Ectodermal cell (in vitro differentiated cells): ENCODE data around the gene ANKUB1.

Source experiments
- H3K27ac ChIP-seq: 2 replicates; pipeline ENCODE4 v1.7.0; 2013; ENCODE audit warnings: mild to moderate bottlenecking, low read depth, low read length; ENCODE audit not compliant: insufficient read depth, poor library complexity, severe bottlenecking
- H3K27me3 ChIP-seq: 2 replicates; pipeline ENCODE4 v1.7.0; 2013; ENCODE audit warnings: mild to moderate bottlenecking, low read length; ENCODE audit not compliant: insufficient read depth, control insufficient read depth, poor library complexity, severe bottlenecking
- H3K36me3 ChIP-seq: one replicate; pipeline ENCODE4 v1.7.0; 2013; ENCODE audit warnings: low read length; ENCODE audit not compliant: control insufficient read depth, insufficient read depth
- H3K4me1 ChIP-seq: one replicate; pipeline ENCODE4 v1.7.0; 2013; ENCODE audit warnings: low read length; ENCODE audit not compliant: control insufficient read depth, insufficient read depth
- H3K4me3 ChIP-seq: 2 replicates; pipeline ENCODE4 v1.7.0; 2013; ENCODE audit warnings: low read depth, low read length, control low read depth; ENCODE audit not compliant: insufficient read depth
- H3K9me3 ChIP-seq: 2 replicates; pipeline ENCODE4 v1.7.0; 2013; ENCODE audit warnings: mild to moderate bottlenecking, low read length, moderate library complexity; ENCODE audit not compliant: control insufficient read depth
- WGBS, 2 experiments: methylation state at CpG; one replicate each; pipeline ENCODE4 v1.1.7; 2013; ENCODE audit warnings: missing lambda C conversion rate in 2 of 2; 5-methylcytosine and 5-hydroxymethylcytosine counted together

ANKUB1 gene

GRCh38 chr3:149716984-149717383 lies 75.4 kb downstream of the ANKUB1 start:
- H3K4me3 ChIP-seq = no peak overlapping the region
- H3K27ac ChIP-seq = no peak overlapping the region
- 85 to 95% methylated on average over 5 to 6 of the region's 6 CpGs for WGBS, 2 experiments
- H3K4me1 ChIP-seq = no peaks in the 10 kb centered on the region
- H3K27me3 ChIP-seq = no peaks in the 10 kb centered on the region
- H3K9me3 ChIP-seq = no peaks in the 10 kb centered on the region
- H3K36me3 ChIP-seq = no peaks in the 10 kb centered on the region

DNA sequence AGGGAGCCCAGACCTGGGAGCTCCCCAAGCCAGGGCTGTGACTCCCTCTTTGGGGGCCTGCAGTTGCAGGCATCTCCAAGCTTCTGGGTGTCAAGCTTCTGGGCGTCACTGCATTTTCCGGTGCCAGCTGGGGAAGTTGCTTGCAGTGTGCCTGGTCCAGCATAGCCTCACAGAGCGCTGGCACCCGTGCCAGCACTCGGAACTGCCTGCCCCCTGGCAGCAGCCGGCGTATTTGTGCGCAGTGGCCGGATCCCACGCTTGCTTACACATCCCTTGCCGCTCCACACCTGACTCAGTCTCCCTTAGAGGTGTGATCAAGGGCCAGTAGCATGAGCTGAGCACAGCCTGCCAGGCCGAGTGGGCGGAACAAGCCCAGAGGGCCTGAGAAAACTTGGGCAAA lies 77.1 kb downstream of the ANKUB1 start:
- H3K4me3 ChIP-seq = no peak overlapping the region
- H3K27me3 ChIP-seq = no peaks in the 10 kb centered on the region
- 95 to 96% methylated on average over 13 of the region's 13 CpGs for WGBS, 2 experiments
- H3K27ac ChIP-seq = no peak overlapping the region
- no peaks in the 10 kb centered on the region for H3K9me3 ChIP-seq
- no peaks in the 10 kb centered on the region for H3K4me1 ChIP-seq
- H3K36me3 ChIP-seq = no peaks in the 10 kb centered on the region

GRCh38 chr3:149713730-149714654 lies 78.4 kb downstream of the ANKUB1 start:
- no peaks in the 10 kb centered on the region for H3K27me3 ChIP-seq
- H3K27ac ChIP-seq = no peak overlapping the region
- H3K9me3 ChIP-seq = no peaks in the 10 kb centered on the region
- no peaks in the 10 kb centered on the region for H3K4me1 ChIP-seq
- H3K4me3 ChIP-seq = no peak overlapping the region
- no peaks in the 10 kb centered on the region for H3K36me3 ChIP-seq
- 94 to 95% methylated on average over 38 of the region's 38 CpGs for WGBS, 2 experiments
